ENCODE data around the gene TMUB1.

The TMUB1 gene

GRCh38 chr7:151121380-151122170, 38.3 kb upstream of the TMUB1 start:
- no peak overlapping the region for H3K4me3 ChIP-seq (ENCODE audit: low read depth, low read length)
- no peak for TF ChIP-seq CTCF (IDR thresholded peaks at IDR 0.05; ENCODE audit: low read depth, low read length, missing control alignments)

GRCh38 chr7:151120896-151121295, 37.6 kb upstream of the TMUB1 start:
- no peak for TF ChIP-seq CTCF (IDR thresholded peaks at IDR 0.05; ENCODE audit: low read depth, low read length, missing control alignments)
- no peak overlapping the region for H3K4me3 ChIP-seq (ENCODE audit: low read depth, low read length)
- DNase-seq (ENCODE audit: low read depth): no peak

More at GRCh38 chr7:151121380-151122170, 38.3 kb upstream of the TMUB1 start:
- DNase-seq (ENCODE audit: low read depth): no peak

GRCh38 chr7:151119902-151120301, 36.6 kb upstream of the TMUB1 start:
- no peak for DNase-seq (ENCODE audit: low read depth)
- H3K4me3 ChIP-seq (ENCODE audit: low read depth, low read length): no peak overlapping the region
- no peak for TF ChIP-seq CTCF (IDR thresholded peaks at IDR 0.05; ENCODE audit: low read depth, low read length, missing control alignments)

- no peak overlapping the region for H3K4me3 ChIP-seq (ENCODE audit: low read depth, low read length)
- TF ChIP-seq CTCF (IDR thresholded peaks at IDR 0.05; ENCODE audit: low read depth, low read length, missing control alignments): no peak
- DNase-seq (ENCODE audit: low read depth): no peak
These were observed 35.7 kb upstream of the TMUB1 start for GRCh38 chr7:151119055-151119415.

- TF ChIP-seq CTCF (IDR thresholded peaks at IDR 0.05; ENCODE audit: low read depth, low read length, missing control alignments): no peak
- DNase-seq (ENCODE audit: low read depth): no peak
These were observed 35.1 kb upstream of the TMUB1 start for GRCh38 chr7:151118108-151119054.

GRCh38 chr7:151117565-151117964, 34.3 kb upstream of the TMUB1 start:
- no peak for TF ChIP-seq CTCF (IDR thresholded peaks at IDR 0.05; ENCODE audit: low read depth, low read length, missing control alignments)
- H3K4me3 ChIP-seq (ENCODE audit: low read depth, low read length): no peak overlapping the region
- DNase-seq (ENCODE audit: low read depth): no peak

More at GRCh38 chr7:151118108-151119054, 35.1 kb upstream of the TMUB1 start:
- H3K4me3 ChIP-seq (ENCODE audit: low read depth, low read length): no peak overlapping the region

Data from GM12864 (cell line).